DND-41 (cell line): ENCODE data around the gene ADARB2.

Experiments used
- EZH2 ChIP-seq: IDR thresholded peaks from 3 replicates; pipeline ENCODE4 v1.6.1; 2012; ENCODE audit warnings: borderline replicate concordance, low read depth, mild to moderate bottlenecking, moderate library complexity, low read length, inconsistent platforms; ENCODE audit not compliant: severe bottlenecking
- TF ChIP-seq, protein P1 (sequence below): IDR thresholded peaks from 2 replicates; pipeline ENCODE4 v1.5.1; 2012; ENCODE audit warnings: borderline replicate concordance, low read length, moderate library complexity, mild to moderate bottlenecking; ENCODE audit not compliant: poor library complexity, severe bottlenecking; ENCODE audit errors: extremely low read depth

DNA sequence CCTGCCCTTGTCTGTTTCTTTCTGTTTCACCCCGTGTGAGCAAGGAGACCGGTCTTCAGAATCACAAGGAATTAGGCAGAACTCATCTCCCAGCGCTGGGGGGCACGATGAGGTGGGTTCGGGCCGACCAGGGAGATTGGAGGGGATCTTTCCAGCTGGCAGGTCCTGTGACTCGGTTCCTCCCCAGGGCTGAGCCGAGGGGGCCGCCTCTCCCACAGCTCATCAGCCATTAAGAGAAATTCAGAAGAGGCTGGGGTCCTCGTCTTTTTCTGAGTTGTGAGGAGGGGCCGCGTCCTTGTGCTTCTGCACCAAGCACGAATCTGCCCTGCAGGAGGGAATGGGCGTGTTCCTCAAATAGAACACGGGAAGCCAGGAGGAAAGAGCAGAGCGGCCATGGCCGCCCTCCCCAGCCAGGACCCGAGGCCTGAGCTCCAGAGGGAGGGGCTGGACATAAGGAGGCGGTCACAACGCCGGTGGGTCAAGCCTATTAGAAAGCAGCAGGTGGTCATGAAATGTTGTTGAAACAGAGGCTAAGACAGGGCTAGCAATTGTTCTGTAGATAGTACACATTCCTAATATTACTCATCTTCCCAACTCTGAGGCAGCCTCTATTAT lies 125.3 kb downstream of the ADARB2 start:
- TF ChIP-seq, protein P1, sequence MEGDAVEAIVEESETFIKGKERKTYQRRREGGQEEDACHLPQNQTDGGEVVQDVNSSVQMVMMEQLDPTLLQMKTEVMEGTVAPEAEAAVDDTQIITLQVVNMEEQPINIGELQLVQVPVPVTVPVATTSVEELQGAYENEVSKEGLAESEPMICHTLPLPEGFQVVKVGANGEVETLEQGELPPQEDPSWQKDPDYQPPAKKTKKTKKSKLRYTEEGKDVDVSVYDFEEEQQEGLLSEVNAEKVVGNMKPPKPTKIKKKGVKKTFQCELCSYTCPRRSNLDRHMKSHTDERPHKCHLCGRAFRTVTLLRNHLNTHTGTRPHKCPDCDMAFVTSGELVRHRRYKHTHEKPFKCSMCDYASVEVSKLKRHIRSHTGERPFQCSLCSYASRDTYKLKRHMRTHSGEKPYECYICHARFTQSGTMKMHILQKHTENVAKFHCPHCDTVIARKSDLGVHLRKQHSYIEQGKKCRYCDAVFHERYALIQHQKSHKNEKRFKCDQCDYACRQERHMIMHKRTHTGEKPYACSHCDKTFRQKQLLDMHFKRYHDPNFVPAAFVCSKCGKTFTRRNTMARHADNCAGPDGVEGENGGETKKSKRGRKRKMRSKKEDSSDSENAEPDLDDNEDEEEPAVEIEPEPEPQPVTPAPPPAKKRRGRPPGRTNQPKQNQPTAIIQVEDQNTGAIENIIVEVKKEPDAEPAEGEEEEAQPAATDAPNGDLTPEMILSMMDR, result no peak
- TF ChIP-seq EZH2, result no peak
